GM18519 (cell line): ENCODE measurements around the gene MYO9A.

Experiments used
- ATAC-seq: cut with Tn5 transposase; IDR thresholded peaks from one replicate; pipeline ENCODE4 v1.9.1; 2021; ENCODE audit warnings: mild to moderate bottlenecking, moderate library complexity; ENCODE audit not compliant: unreplicated experiment, low FRiP score

Gene MYO9A

GRCh38 chr15:72118017-72118978 lies at the start of gene MYO9A, which contains the start of gene SENP8:
TSS of gene MYO9A (minus strand) at chr15:72118150. CDS start at chr15:72046563, 71,587 bp downstream.
TSS of gene SENP8 (plus strand) at chr15:72118403. CDS start at chr15:72139624, 21,221 bp downstream.
- ATAC-seq, result peak; percentile 49

- ATAC-seq, result no peak
These were observed 49.5 kb upstream of the MYO9A start for GRCh38 chr15:72167445-72167844.

GRCh38 chr15:72166716-72167417 lies 48.9 kb upstream of the MYO9A start:
- no peak for ATAC-seq

- no peak for ATAC-seq
These were observed 45.8 kb upstream of the MYO9A start for GRCh38 chr15:72163719-72164118.

- no peak for ATAC-seq
These were observed 44.6 kb upstream of the MYO9A start for GRCh38 chr15:72162569-72162968.

- ATAC-seq, result no peak
These were observed 43.6 kb upstream of the MYO9A start for GRCh38 chr15:72161361-72162132.

GRCh38 chr15:72160696-72161245 lies 42.8 kb upstream of the MYO9A start:
- no peak for ATAC-seq

GRCh38 chr15:72156928-72157327 lies 39.0 kb upstream of the MYO9A start:
- no peak for ATAC-seq

GRCh38 chr15:72155635-72156616 lies 38.0 kb upstream of the MYO9A start:
- no peak for ATAC-seq

- ATAC-seq, result no peak
These were observed 37.2 kb upstream of the MYO9A start for GRCh38 chr15:72155003-72155621.

- ATAC-seq, result no peak
These were observed 36.4 kb upstream of the MYO9A start for GRCh38 chr15:72154316-72154715.

GRCh38 chr15:72153269-72154000 lies 35.5 kb upstream of the MYO9A start:
- no peak for ATAC-seq

- no peak for ATAC-seq
These were observed 29.5 kb upstream of the MYO9A start for GRCh38 chr15:72147418-72147817.

- ATAC-seq, result no peak
These were observed 29.0 kb upstream of the MYO9A start for GRCh38 chr15:72146934-72147333.

GRCh38 chr15:72146221-72146620 lies 28.3 kb upstream of the MYO9A start:
- no peak for ATAC-seq

GRCh38 chr15:72141171-72142084 lies 23.5 kb upstream of the MYO9A start:
- ATAC-seq, result peak; percentile 93

GRCh38 chr15:72140088-72140487 lies 22.1 kb upstream of the MYO9A start:
- ATAC-seq, result no peak
